ENCODE data around the gene CORIN.

The CORIN gene

GRCh38 chr4:47598320-47598719, 239.5 kb downstream of the CORIN start:
- Histone ChIP-seq H3K9ac (no peak overlapping the region), H3K27me3 (ENCODE audit: insufficient read depth, low read depth) (no peaks in the 10 kb centered on the region), H3K27ac (no peak overlapping the region), H3K4me3 (IDR thresholded peaks at IDR 0.05; ENCODE audit: insufficient read depth, low read depth, low read length) (no peak overlapping the region), H3K4me2 (no peak overlapping the region), H2AFZ (ENCODE audit: low read depth) (no peak overlapping the region), H4K20me1 (ENCODE audit: insufficient read depth) (no peaks in the 10 kb centered on the region), H3K4me1 (ENCODE audit: low read depth, poor library complexity, severe bottlenecking) (no peaks in the 10 kb centered on the region), H3K79me2 (ENCODE audit: insufficient read depth, low read depth) (no peaks in the 10 kb centered on the region), H3K36me3 (ENCODE audit: insufficient read depth) (no peaks in the 10 kb centered on the region)
- no peak for TF ChIP-seq CTCF (conservative IDR thresholded peaks at IDR 0.05; ENCODE audit: low read depth, low read length)

- no peaks in the 10 kb centered on the region for H3K79me2 ChIP-seq (ENCODE audit: insufficient read depth, low read depth)
- H3K4me2 ChIP-seq, result no peak overlapping the region
- TF ChIP-seq CTCF (conservative IDR thresholded peaks at IDR 0.05; ENCODE audit: low read depth, low read length), result no peak
These were observed 240.2 kb downstream of the CORIN start for GRCh38 chr4:47597696-47598095.

GRCh38 chr4:47590325-47590724, 247.5 kb downstream of the CORIN start:
- H3K36me3 ChIP-seq (ENCODE audit: insufficient read depth), result no peaks in the 10 kb centered on the region

More at GRCh38 chr4:47597696-47598095, 240.2 kb downstream of the CORIN start:
- no peak overlapping the region for H2AFZ ChIP-seq (ENCODE audit: low read depth)
- no peak overlapping the region for H3K9ac ChIP-seq
- H3K4me1 ChIP-seq (ENCODE audit: low read depth, poor library complexity, severe bottlenecking), result no peaks in the 10 kb centered on the region
- H3K4me3 ChIP-seq (IDR thresholded peaks at IDR 0.05; ENCODE audit: insufficient read depth, low read depth, low read length), result no peak overlapping the region
- no peak overlapping the region for H3K27ac ChIP-seq
- H3K27me3 ChIP-seq (ENCODE audit: insufficient read depth, low read depth), result no peaks in the 10 kb centered on the region
- no peaks in the 10 kb centered on the region for H4K20me1 ChIP-seq (ENCODE audit: insufficient read depth)
- no peaks in the 10 kb centered on the region for H3K36me3 ChIP-seq (ENCODE audit: insufficient read depth)

GRCh38 chr4:47579235-47579634, 258.6 kb downstream of the CORIN start:
- Histone ChIP-seq H3K9ac (no peak overlapping the region), H3K27ac (no peak overlapping the region), H3K79me2 (ENCODE audit: insufficient read depth, low read depth) (no peaks in the 10 kb centered on the region), H3K27me3 (ENCODE audit: insufficient read depth, low read depth) (no peaks in the 10 kb centered on the region), H2AFZ (ENCODE audit: low read depth) (no peak overlapping the region), H3K4me1 (ENCODE audit: low read depth, poor library complexity, severe bottlenecking) (no peaks in the 10 kb centered on the region), H3K4me3 (IDR thresholded peaks at IDR 0.05; ENCODE audit: insufficient read depth, low read depth, low read length) (no peak overlapping the region), H4K20me1 (ENCODE audit: insufficient read depth) (no peaks in the 10 kb centered on the region), H3K4me2 (no peak overlapping the region), H3K36me3 (ENCODE audit: insufficient read depth) (no peaks in the 10 kb centered on the region)
- no peak for TF ChIP-seq CTCF (conservative IDR thresholded peaks at IDR 0.05; ENCODE audit: low read depth, low read length)

More at GRCh38 chr4:47590325-47590724, 247.5 kb downstream of the CORIN start:
- no peak overlapping the region for H3K27ac ChIP-seq
- no peaks in the 10 kb centered on the region for H3K27me3 ChIP-seq (ENCODE audit: insufficient read depth, low read depth)
- no peak overlapping the region for H2AFZ ChIP-seq (ENCODE audit: low read depth)
- no peaks in the 10 kb centered on the region for H4K20me1 ChIP-seq (ENCODE audit: insufficient read depth)
- no peaks in the 10 kb centered on the region for H3K79me2 ChIP-seq (ENCODE audit: insufficient read depth, low read depth)
- no peak overlapping the region for H3K9ac ChIP-seq
- no peak overlapping the region for H3K4me3 ChIP-seq (IDR thresholded peaks at IDR 0.05; ENCODE audit: insufficient read depth, low read depth, low read length)
- no peaks in the 10 kb centered on the region for H3K4me1 ChIP-seq (ENCODE audit: low read depth, poor library complexity, severe bottlenecking)
- no peak overlapping the region for H3K4me2 ChIP-seq
- TF ChIP-seq CTCF (conservative IDR thresholded peaks at IDR 0.05; ENCODE audit: low read depth, low read length), result no peak

Data from KMS-11 (cell line).